HG02623 (cell line): Measurements from ENCODE around the gene COX5A.
A peak's percentile ranks its signal among the peaks of the same experiment; 100 is the strongest.

ENCODE experiments used
- ATAC-seq: cut with Tn5 transposase; IDR thresholded peaks from one replicate; pipeline ENCODE4 v1.9.1; 2021; ENCODE audit warnings: moderate library complexity; ENCODE audit not compliant: unreplicated experiment

Gene COX5A

DNA sequence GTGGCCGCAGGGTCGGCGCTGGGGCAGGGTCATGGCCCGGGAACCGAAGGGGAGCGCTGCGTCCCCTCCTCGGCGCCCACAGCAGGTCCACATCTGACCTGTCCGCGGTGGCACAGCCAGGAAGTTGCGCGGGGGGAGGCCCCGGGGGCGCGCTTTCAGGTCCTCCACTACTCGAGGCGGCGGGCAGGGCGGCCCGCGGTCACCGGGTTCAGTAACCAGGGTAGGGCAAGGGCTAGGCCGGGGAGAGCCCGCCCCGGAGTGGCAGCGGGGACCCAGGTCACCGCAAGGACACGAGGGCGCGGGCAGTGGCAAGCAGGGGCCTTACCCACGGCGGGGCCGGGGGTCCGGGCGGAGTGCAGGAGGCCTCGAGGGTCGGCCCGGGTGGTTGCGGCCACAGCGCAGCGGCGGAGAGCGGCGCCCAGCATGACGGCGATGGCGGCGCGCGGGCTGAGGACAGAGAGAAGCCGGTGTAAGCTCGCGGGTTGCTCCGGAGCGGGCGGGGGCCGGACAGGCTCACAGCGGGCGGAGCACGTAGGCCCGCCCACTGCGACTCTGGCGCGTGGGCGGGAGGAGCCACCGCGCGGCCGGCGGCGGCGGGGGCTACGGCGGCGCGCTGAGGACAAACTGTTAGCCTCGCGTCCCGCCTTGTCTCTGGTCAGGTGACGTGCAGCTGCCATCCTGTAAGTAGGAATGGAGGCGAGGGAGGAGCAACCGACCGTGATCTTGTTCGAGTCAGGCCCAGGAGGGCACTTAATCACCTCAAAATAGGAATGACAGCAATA is at the start of gene COX5A:
COX5A (minus strand) TSS at position 484 of the 782 bp plus-strand sequence; CDS start at position 425, 59 bp downstream.
- peak; percentile 90 for ATAC-seq

GRCh38 chr15:74983725-74984231 is 45.9 kb upstream of the COX5A start:
- ATAC-seq: no peak

GRCh38 chr15:74982183-74982582 is 44.3 kb upstream of the COX5A start:
- no peak for ATAC-seq

DNA sequence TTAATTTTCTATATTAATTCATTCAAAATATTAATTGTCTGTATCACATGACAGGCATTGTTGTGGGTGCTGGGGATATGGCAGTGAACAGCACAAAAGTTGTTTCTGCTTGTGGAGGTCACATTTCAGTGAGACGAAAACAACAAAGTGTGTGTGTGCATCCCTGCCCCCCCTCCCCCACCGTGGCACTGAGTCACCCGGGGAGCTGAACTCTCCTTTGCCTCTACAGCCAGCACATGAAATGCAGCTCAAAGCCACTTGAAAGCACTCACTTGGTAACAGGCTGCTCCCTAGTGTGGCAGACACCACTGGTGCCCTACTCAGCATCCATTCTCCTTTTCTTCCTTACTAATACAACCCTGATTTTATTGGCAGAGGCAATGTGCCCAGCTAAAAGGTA is 40.6 kb upstream of the COX5A start:
- ATAC-seq: no peak

- ATAC-seq: no peak
Observed at GRCh38 chr15:74978077-74978476, 40.2 kb upstream of the COX5A start.

DNA sequence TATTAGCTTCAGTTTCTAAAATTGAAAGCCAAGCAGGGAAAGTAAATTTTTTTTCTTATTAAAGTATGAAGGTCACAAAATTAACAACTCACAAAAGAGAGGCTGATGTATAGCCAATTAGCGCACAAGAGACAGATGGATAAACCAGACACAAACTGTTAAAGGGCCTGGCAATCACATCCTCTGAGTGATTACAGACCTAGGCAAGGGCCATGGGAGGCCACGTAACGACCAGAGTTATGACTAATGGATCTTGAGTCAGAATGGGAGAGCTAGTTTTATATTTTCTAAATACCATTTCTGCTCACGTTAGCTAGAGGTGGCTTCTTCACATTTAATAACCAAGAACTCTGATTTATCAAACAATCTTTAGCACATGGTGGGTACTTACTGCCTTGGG is 39.7 kb upstream of the COX5A start:
- ATAC-seq: no peak

DNA sequence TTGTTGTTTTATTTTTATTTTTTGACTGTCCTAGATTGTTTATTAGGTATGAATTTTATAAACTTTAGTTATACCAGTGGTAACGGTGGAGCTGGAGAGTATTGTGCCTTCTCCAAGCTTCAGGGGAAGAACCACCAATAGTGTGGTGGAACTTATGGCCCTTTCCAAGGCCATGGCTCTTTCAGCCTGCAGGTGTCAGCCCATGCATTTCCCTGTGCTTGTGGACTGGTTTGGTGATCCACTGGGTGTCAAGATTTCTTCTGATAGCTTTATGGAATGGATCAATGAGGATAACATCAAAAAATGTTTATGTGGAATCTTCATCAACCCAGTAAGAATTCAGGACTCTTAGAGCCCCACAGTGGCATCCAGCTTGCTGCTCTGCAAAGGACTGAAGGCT is 38.3 kb upstream of the COX5A start:
- no peak for ATAC-seq

DNA sequence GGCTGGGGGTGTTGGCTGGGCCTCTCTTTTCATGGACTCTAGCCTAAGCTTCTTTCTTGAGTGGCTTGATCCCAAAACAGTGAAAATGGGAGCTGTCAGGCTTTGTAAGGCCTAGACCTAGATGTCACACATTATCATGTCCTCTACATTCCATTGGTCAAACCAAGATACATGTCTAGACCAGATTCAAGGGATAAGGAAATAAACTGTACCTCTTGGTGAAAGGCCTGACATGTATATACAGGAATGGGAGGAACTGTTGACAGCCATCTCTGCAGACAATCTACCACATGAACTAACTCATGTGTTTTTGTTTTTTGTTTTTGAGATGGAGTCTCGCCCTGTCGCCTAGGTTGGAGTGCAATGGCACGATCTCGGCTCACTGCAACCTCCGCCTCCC is 29.8 kb upstream of the COX5A start:
- ATAC-seq: no peak

DNA sequence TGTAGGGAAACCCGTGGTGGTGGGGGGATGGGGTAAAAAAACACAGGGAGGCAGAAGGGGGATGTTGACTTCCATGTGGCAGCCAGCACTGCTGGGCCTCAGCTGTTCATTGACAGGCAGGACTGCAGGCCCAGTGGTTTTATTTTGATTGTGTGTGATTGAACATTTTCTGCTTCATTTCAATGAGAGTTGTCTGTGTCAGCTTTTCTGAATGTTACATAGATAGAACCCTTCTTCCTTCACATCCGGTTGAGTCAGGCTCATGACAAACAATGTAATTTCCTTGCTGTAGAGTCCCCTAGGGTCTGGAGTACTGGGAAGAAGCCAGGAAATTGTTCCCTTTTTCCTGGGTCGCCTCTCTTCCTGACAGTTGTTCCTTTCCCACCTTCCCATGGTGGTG is 26.9 kb upstream of the COX5A start:
- no peak for ATAC-seq

DNA sequence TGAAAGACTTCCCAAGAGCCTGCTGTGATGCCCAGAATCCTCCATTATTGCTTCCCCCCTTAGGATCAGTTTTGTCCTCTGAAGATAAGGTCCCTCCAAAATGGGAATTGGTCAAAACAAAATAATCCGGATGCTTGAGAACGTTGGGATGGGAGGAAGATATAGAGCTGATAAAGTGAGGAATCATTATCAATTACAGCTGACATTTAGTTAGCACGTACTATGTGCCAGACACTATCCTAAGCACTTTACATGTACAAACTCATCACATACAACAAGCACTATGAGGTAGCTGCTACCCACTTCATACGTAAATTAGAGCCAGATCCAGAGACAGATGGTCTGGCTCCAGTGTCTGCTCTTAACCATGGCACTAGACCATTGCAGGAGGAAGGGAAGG is 25.3 kb upstream of the COX5A start:
- no peak for ATAC-seq

GRCh38 chr15:74962671-74963070 is 24.8 kb upstream of the COX5A start:
- ATAC-seq: no peak

- no peak for ATAC-seq
Observed at GRCh38 chr15:74962219-74962618, 24.3 kb upstream of the COX5A start.

- no peak for ATAC-seq
Observed at GRCh38 chr15:74961616-74962015, 23.7 kb upstream of the COX5A start.

GRCh38 chr15:74960995-74961588 is 23.2 kb upstream of the COX5A start:
- no peak for ATAC-seq

- no peak for ATAC-seq
Observed at GRCh38 chr15:74960286-74960685, 22.4 kb upstream of the COX5A start.

GRCh38 chr15:74959586-74959939 is 21.7 kb upstream of the COX5A start:
- no peak for ATAC-seq

DNA sequence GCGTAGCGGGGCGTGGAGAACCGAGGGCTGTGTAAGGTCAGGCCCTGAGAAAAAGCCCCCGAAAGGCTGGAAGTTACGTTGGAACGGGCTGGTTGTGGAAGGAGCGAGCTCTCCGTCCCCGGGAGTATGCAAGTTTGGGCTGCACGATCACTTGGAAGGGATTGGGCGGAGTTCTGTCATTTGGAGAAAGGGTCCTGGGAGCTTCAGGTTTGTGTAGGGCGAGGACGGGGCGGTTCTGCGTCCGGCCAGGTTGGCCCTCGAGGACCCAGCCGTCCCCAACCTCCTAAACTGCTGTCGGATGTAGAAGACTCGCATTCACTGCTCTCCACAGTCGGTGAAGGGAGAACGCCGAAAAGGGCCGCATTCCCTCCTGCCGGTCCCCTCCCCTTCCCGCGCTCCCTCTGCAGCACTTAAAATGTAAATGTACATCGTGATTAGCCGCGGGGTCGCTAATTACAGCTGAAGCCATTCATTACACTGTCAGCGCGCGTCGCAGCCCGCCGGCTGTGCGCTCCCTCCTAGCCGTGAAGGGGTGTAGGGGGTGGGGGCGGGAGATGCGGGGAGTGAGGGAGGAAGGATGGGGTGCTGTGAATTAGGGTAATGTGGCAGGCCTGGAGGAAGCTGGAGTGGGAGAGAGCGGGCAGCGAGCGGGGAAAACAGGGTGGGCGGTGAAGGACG is 21.2 kb upstream of the COX5A start:
- ATAC-seq: no peak

DNA sequence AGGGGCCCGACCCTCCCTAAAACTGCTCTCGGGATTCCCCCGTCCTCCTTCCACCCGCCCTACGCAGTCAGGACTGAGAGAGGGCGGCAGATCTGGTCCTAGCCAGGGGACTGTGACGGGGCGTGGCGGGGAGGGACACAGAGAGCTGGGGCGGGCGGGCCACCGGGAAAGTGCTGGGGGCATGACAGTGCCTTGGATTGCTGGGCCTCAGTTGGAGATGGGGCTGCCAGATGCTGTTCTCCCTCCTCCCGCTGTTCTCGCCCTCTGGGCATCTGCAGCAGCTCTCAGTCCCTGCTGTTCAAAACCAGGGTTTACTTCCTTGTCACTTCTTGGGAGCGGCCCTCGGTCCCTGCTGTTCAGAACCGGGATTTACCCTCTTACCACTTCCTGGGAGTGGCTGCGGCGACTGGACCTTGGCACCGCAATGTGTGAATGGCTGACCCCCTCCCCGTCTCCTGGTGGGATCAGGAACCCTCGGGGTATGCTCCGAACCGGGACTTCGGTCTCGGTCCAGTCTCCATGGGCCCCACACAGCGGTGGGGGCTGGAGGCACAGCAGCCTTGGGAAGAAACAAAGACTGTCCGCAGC is 20.5 kb upstream of the COX5A start:
- ATAC-seq: no peak

GRCh38 chr15:74957476-74958035 is 19.7 kb upstream of the COX5A start:
- no peak for ATAC-seq

- peak; percentile 75 for ATAC-seq
Observed at GRCh38 chr15:74956648-74957475, 19.0 kb upstream of the COX5A start, which contains the start of gene RPP25. Gene RPP25 (minus strand): TSS chr15:74956772. CDS start chr15:74956583, 189 bp downstream.
